HG03432 (cell line): ENCODE results near the gene SAG.

Experiments
- ATAC-seq: cut with Tn5 transposase; IDR thresholded peaks from one replicate; pipeline ENCODE4 v1.9.1; 2021; ENCODE audit warnings: mild to moderate bottlenecking, moderate library complexity; ENCODE audit not compliant: unreplicated experiment

Gene SAG

GRCh38 chr2:233287871-233288270, 19.7 kb upstream of the SAG start:
- ATAC-seq = no peak

- no peak for ATAC-seq
Measured at GRCh38 chr2:233288663-233289062, 19.0 kb upstream of the SAG start.

- ATAC-seq = no peak
Measured at GRCh38 chr2:233289648-233290047, 18.0 kb upstream of the SAG start.

GRCh38 chr2:233290051-233290845, 17.4 kb upstream of the SAG start:
- ATAC-seq = no peak

GRCh38 chr2:233295891-233296290, 11.7 kb upstream of the SAG start:
- no peak for ATAC-seq

- ATAC-seq = no peak
Measured at GRCh38 chr2:233297076-233297475, 10.5 kb upstream of the SAG start.

- ATAC-seq = no peak
Measured at GRCh38 chr2:233300401-233300800, 7.2 kb upstream of the SAG start.

- no peak for ATAC-seq
Measured at GRCh38 chr2:233301248-233301647, 6.4 kb upstream of the SAG start.

GRCh38 chr2:233301811-233302210, 5.8 kb upstream of the SAG start:
- no peak for ATAC-seq

GRCh38 chr2:233303252-233303651, 4.4 kb upstream of the SAG start:
- no peak for ATAC-seq

- ATAC-seq = no peak
Measured at GRCh38 chr2:233311241-233311926, 3.8 kb downstream of the SAG start.

GRCh38 chr2:233312874-233313273, 5.3 kb downstream of the SAG start:
- ATAC-seq = no peak

- ATAC-seq = no peak
Measured at GRCh38 chr2:233314180-233314925, 6.7 kb downstream of the SAG start.

GRCh38 chr2:233317196-233317943, 9.8 kb downstream of the SAG start:
- no peak for ATAC-seq

- ATAC-seq = no peak
Measured at GRCh38 chr2:233319256-233319655, 11.6 kb downstream of the SAG start.

GRCh38 chr2:233320470-233320869, 12.9 kb downstream of the SAG start:
- no peak for ATAC-seq

- ATAC-seq = no peak
Measured at GRCh38 chr2:233321166-233321565, 13.6 kb downstream of the SAG start.

GRCh38 chr2:233323851-233324250, 16.2 kb downstream of the SAG start:
- no peak for ATAC-seq

- ATAC-seq = no peak
Measured at GRCh38 chr2:233325256-233325655, 17.6 kb downstream of the SAG start.

- no peak for ATAC-seq
Measured at GRCh38 chr2:233325814-233326213, 18.2 kb downstream of the SAG start.

- no peak for ATAC-seq
Measured at GRCh38 chr2:233326500-233326899, 18.9 kb downstream of the SAG start.
